Measurements from ENCODE around the gene WWOX. TPM values are rescaled to one million over a fixed set of nuclear protein-coding genes. Genes with fewer than 3 reads are reported as not detected.

WWOX gene
- total RNA-seq, 4 donors from 2014 or later = 135 to 209 (median 159) TPM

GRCh38 chr16:78957317-78958100 lies 858.1 kb downstream of the WWOX start:
- no peaks in the 10 kb centered on the region for H3K27me3 ChIP-seq
- WGBS, 2 donors = 84 to 86% methylated on average over 15 of the region's 15 CpGs
- H3K4me3 ChIP-seq (replicated peaks in 1 of 3) = no peak overlapping the region
- no peak for TF ChIP-seq POLR2A (IDR thresholded peaks at IDR 0.05)
- TF ChIP-seq, protein P1, sequence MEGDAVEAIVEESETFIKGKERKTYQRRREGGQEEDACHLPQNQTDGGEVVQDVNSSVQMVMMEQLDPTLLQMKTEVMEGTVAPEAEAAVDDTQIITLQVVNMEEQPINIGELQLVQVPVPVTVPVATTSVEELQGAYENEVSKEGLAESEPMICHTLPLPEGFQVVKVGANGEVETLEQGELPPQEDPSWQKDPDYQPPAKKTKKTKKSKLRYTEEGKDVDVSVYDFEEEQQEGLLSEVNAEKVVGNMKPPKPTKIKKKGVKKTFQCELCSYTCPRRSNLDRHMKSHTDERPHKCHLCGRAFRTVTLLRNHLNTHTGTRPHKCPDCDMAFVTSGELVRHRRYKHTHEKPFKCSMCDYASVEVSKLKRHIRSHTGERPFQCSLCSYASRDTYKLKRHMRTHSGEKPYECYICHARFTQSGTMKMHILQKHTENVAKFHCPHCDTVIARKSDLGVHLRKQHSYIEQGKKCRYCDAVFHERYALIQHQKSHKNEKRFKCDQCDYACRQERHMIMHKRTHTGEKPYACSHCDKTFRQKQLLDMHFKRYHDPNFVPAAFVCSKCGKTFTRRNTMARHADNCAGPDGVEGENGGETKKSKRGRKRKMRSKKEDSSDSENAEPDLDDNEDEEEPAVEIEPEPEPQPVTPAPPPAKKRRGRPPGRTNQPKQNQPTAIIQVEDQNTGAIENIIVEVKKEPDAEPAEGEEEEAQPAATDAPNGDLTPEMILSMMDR (IDR thresholded peaks at IDR 0.05) = no peak
- intact Hi-C loops (cut with DNase I) = no loop called here
- H3K9me3 ChIP-seq = no peaks in the 10 kb centered on the region
- peaks cover 3 to 8% of the 10 kb centered on the region in 2 donors for H3K4me1 ChIP-seq
- no peak overlapping the region for H3K27ac ChIP-seq
- H3K36me3 ChIP-seq = no peaks in the 10 kb centered on the region
- no peak for DNase-seq

- no peaks in the 10 kb centered on the region for H3K36me3 ChIP-seq
- H3K4me3 ChIP-seq (replicated peaks in 1 of 3) = no peak overlapping the region
- H3K27me3 ChIP-seq = no peaks in the 10 kb centered on the region
- intact Hi-C loops (cut with DNase I) = no loop called here
- 87 to 96% methylated on average over 2 of the region's 2 CpGs for WGBS, 2 donors
- H3K4me1 ChIP-seq = peaks cover 10% of the 10 kb centered on the region in 2 donors
- no peak for TF ChIP-seq POLR2A (IDR thresholded peaks at IDR 0.05)
- H3K9me3 ChIP-seq = no peaks in the 10 kb centered on the region
- no peak for DNase-seq
- no peak overlapping the region for H3K27ac ChIP-seq
Measured at GRCh38 chr16:78961464-78961863, 862.0 kb downstream of the WWOX start.

GRCh38 chr16:78962457-78962929 lies 863.0 kb downstream of the WWOX start:
- peak in 1 of 2 donors; percentile 8 for DNase-seq
- intact Hi-C loops (cut with DNase I) = no loop called here
- H3K27me3 ChIP-seq = no peaks in the 10 kb centered on the region
- 43 to 50% methylated on average over 2 of the region's 2 CpGs for WGBS, 2 donors
- peak overlapping the region in 1 of 3 donors; percentile 15 for H3K27ac ChIP-seq
- TF ChIP-seq, protein P1 (IDR thresholded peaks at IDR 0.05) = no peak
- no peak overlapping the region for H3K4me3 ChIP-seq (replicated peaks in 1 of 3)
- H3K36me3 ChIP-seq = no peaks in the 10 kb centered on the region
- no peaks in the 10 kb centered on the region for H3K9me3 ChIP-seq
- peaks cover 10% of the 10 kb centered on the region in 2 donors for H3K4me1 ChIP-seq

GRCh38 chr16:78967948-78968347 lies 868.5 kb downstream of the WWOX start:
- 61 to 84% methylated on average over 18 to 19 of the region's 20 CpGs for WGBS, 2 donors
- H3K27ac ChIP-seq = no peak overlapping the region
- intact Hi-C loops (cut with DNase I) = no loop called here
- H3K27me3 ChIP-seq = no peaks in the 10 kb centered on the region
- H3K9me3 ChIP-seq = no peaks in the 10 kb centered on the region
- no peak for TF ChIP-seq POLR2A (IDR thresholded peaks at IDR 0.05)
- TF ChIP-seq, protein P1 (IDR thresholded peaks at IDR 0.05) = no peak
- DNase-seq = no peak
- peaks cover 2 to 6% of the 10 kb centered on the region in 2 donors for H3K4me1 ChIP-seq
- no peaks in the 10 kb centered on the region for H3K36me3 ChIP-seq
- no peak overlapping the region for H3K4me3 ChIP-seq (replicated peaks in 1 of 3)

- H3K27ac ChIP-seq = no peak overlapping the region
- H3K4me1 ChIP-seq = no peaks in the 10 kb centered on the region
- H3K27me3 ChIP-seq = no peaks in the 10 kb centered on the region
- TF ChIP-seq POLR2A (IDR thresholded peaks at IDR 0.05) = no peak
- TF ChIP-seq, protein P1 (IDR thresholded peaks at IDR 0.05) = no peak
- DNase-seq = no peak
- H3K36me3 ChIP-seq = no peaks in the 10 kb centered on the region
- H3K4me3 ChIP-seq (replicated peaks in 1 of 3) = no peak overlapping the region
- intact Hi-C loops (cut with DNase I) = no loop called here
- WGBS, 2 donors = 53 to 62% methylated on average over 3 of the region's 3 CpGs
- H3K9me3 ChIP-seq = no peaks in the 10 kb centered on the region
Measured at GRCh38 chr16:78969721-78970120, 870.3 kb downstream of the WWOX start.

Measured in thyroid gland (tissue), 4 donors.